OCI-LY3 (cell line): Measurements from ENCODE around the gene COQ8B.

Source experiments
- EZH2phosphoT487 ChIP-seq: fragments of 200-600 bp; shearing (Covaris generic); IDR thresholded peaks from 2 replicates; pipeline ENCODE4 v1.6.1; 2018; ENCODE audit warnings: antibody characterized with exemption, mixed run types, low read depth
- TF ChIP-seq, protein P1 (sequence below): fragments of 200-600, 300-600 bp; sonication (generic); IDR thresholded peaks from 2 replicates; pipeline ENCODE4 v1.5.1; 2014; ENCODE audit warnings: antibody characterized with exemption, low read length, low read depth

DNA sequence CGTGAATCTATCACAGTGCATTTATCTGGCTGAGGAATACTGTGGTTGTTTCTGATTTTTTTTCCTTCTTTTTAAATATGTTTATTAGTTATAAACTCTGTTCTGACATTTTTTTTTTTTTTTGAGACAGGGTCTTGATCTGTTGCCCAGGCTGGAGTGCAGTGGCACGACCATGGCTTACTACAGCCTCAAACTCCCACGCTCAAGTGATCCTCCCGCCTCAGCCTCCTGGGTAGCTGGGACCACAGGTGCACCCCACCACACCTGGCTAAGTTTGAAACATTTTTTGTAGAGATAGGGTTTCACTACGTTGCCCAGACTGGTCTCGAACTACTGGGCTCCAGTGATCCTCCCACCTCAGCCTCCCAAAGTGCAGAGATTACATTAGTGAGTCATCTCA is 19.7 kb downstream of the COQ8B start:
- no peak for TF ChIP-seq EZH2phosphoT487
- TF ChIP-seq, protein P1, sequence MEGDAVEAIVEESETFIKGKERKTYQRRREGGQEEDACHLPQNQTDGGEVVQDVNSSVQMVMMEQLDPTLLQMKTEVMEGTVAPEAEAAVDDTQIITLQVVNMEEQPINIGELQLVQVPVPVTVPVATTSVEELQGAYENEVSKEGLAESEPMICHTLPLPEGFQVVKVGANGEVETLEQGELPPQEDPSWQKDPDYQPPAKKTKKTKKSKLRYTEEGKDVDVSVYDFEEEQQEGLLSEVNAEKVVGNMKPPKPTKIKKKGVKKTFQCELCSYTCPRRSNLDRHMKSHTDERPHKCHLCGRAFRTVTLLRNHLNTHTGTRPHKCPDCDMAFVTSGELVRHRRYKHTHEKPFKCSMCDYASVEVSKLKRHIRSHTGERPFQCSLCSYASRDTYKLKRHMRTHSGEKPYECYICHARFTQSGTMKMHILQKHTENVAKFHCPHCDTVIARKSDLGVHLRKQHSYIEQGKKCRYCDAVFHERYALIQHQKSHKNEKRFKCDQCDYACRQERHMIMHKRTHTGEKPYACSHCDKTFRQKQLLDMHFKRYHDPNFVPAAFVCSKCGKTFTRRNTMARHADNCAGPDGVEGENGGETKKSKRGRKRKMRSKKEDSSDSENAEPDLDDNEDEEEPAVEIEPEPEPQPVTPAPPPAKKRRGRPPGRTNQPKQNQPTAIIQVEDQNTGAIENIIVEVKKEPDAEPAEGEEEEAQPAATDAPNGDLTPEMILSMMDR, result no peak
